ENCODE data around the gene TSC22D3.

- TF ChIP-seq, protein P1, sequence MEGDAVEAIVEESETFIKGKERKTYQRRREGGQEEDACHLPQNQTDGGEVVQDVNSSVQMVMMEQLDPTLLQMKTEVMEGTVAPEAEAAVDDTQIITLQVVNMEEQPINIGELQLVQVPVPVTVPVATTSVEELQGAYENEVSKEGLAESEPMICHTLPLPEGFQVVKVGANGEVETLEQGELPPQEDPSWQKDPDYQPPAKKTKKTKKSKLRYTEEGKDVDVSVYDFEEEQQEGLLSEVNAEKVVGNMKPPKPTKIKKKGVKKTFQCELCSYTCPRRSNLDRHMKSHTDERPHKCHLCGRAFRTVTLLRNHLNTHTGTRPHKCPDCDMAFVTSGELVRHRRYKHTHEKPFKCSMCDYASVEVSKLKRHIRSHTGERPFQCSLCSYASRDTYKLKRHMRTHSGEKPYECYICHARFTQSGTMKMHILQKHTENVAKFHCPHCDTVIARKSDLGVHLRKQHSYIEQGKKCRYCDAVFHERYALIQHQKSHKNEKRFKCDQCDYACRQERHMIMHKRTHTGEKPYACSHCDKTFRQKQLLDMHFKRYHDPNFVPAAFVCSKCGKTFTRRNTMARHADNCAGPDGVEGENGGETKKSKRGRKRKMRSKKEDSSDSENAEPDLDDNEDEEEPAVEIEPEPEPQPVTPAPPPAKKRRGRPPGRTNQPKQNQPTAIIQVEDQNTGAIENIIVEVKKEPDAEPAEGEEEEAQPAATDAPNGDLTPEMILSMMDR (conservative IDR thresholded peaks at IDR 0.05; ENCODE audit: low read length), result no peak
- TF ChIP-seq EZH2phosphoT487 (IDR thresholded peaks at IDR 0.05; ENCODE audit: borderline replicate concordance, low read depth, low read length), result no peak
Observed at GRCh38 chrX:107724653-107725052, 50.9 kb downstream of the TSC22D3 start.
